OCI-LY7 (cell line): ENCODE results near the gene CENPP.

Source experiments
- CTCF ChIP-seq: fragments of 200-600 bp; sonication (generic); conservative IDR thresholded peaks from 2 replicates; pipeline ENCODE4 v1.5.1; 2014; ENCODE audit warnings: mild to moderate bottlenecking, antibody characterized with exemption, low read length, moderate library complexity, mixed read lengths
- EZH2phosphoT487 ChIP-seq: fragments of 200-600 bp; sonication (generic); IDR thresholded peaks from 2 replicates; pipeline ENCODE4 v1.6.1; 2018; ENCODE audit warnings: low read depth, borderline replicate concordance, mild to moderate bottlenecking, mixed run types, antibody characterized with exemption, low read length, moderate library complexity, mixed read lengths

GRCh38 chr9:92647671-92648473, 322.1 kb downstream of the CENPP start:
- TF ChIP-seq CTCF (no peak), EZH2phosphoT487 (no peak)
